LNCAP (cell line): ENCODE measurements around the gene COX17.

ENCODE experiments used
- CTCF ChIP-seq: fragments of 450-650 bp; IDR thresholded peaks from 2 replicates; pipeline ENCODE4 v1.5.1; 2017; ENCODE audit warnings: mild to moderate bottlenecking

Gene COX17

GRCh38 chr3:119630880-119631329 lies 46.3 kb downstream of the COX17 start:
- no peak for TF ChIP-seq CTCF

- no peak for TF ChIP-seq CTCF
These were observed 46.9 kb downstream of the COX17 start for GRCh38 chr3:119630128-119630879.

DNA sequence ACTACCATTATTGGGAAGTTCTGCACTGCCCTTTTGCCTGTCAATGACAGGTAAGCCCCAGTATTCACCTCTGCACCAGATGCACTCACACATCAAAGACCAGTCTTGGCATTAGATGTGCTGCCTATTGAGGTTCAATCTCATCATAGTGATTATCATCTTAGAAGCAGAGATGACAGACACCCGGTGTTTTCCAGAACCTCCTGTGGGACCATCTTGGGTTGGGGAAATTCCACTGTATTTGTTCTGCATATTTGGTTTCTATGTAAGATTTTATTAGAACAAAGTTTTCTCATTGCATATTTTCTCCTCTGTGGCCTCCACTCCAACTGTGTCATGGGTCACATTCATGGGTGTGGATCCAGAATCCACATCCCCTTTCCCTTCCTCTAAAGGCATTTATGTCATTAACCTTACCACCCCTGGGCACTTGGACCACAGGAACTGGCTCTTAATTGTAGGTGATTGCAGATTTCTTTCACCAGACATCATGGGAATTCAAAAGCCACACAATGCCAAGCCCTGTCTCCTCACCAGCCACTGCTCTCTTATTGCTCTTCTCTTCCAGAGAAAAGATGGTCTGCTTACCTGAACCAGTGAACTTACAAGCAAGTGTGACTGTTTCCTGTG lies 48.3 kb downstream of the COX17 start:
- TF ChIP-seq CTCF = no peak

- no peak for TF ChIP-seq CTCF
These were observed 48.8 kb downstream of the COX17 start for GRCh38 chr3:119628390-119628789.

DNA sequence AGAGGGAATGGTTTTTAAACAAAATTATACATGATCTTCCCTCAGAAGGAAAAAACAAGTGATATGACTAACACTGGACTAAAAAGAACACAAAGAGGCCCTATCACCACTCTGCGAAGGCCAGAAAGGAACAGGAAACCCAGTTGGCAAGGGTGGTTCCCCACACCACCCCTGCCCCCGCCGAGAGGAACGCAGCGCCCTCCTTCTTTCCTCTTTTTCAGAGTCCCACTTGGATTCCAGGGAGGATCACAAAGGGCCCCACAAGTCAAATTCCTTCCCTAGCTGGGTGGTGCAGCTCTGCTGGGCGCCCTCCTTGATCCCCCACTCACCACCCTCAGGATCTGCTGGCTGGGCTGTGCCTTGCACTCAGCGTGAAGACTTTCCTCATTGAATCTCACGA lies 49.7 kb downstream of the COX17 start:
- TF ChIP-seq CTCF = no peak

DNA sequence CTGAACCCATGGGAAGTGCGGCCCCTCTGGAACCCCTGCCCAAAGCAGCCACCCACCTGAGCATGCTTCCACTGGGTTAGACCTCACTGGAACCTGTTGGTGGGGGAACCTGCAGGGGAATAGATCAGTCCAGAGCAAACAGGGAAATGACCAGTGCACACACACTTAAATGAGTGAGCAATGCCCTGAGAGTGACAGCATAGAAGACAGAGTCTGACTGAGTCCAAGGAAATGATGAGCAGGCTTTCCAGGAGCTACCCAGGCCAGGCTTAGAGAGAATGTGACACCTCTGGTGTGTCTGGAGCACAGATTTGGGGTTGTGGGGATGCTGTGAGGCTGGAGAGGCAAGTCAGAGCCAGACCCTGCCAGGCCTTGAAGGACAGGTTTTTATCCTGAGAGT lies 51.0 kb downstream of the COX17 start:
- no peak for TF ChIP-seq CTCF

DNA sequence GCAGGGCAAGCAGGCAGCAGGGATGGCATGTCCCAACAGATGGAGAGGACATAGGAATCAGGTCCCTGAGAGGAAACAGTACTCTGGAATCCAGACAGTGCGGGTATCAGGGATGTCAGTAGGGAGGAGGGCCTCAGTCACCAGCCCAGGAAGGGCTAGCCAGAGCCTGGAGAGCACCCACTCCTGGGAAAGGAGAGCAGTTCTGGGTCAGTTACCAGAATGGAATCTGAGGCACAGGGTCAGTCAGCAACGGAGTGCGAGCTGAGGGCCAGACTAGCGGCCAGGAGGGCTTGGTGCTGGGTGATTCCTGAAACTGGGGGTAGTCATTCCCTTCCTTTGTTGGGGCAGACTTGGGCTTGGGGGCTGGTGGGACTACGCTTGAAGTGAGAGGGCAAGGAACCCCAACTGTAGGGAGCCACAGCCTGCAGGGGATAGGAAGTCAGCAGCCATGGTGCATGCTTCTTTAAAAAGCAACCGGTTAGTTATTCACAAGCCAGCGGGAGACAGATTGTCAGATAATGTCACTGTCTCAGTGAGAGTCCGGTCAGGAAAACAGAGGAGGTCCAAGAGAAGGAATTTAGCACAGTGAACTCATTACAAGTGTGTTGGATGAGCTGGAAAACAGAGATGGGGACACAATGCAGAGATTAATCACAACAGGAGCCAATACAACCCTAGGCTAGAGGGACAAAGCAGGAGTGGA lies 51.6 kb downstream of the COX17 start:
- no peak for TF ChIP-seq CTCF
